Activated CD4-positive, alpha-beta T cell treated with anti-CD3 and anti-CD28 coated beads for 4 hours (primary cell): ENCODE measurements around the gene SYT10.
"Not testable (repeated sequence)": the region's sequence is repeated elsewhere in the genome, so short reads cannot be mapped to it uniquely, and the experiment has no call there.

Experiments used
- DNase-seq, 2 donors: peaks; one replicate each; pipeline ENCODE4 v3.0.0-alpha.2; 2020

SYT10 gene

GRCh38 chr12:33439587-33440011, at the start of gene SYT10:
SYT10 (minus strand) TSS chr12:33439819; CDS start chr12:33439522, 297 bp downstream.
- no peak for DNase-seq

- no peak for DNase-seq
These were observed 48.4 kb upstream of the SYT10 start for GRCh38 chr12:33488036-33488435.

GRCh38 chr12:33486058-33486457, 46.4 kb upstream of the SYT10 start:
- DNase-seq, result no peak

GRCh38 chr12:33484161-33484560, 44.5 kb upstream of the SYT10 start:
- DNase-seq, result no peak

- DNase-seq, result no peak
These were observed 40.7 kb upstream of the SYT10 start for GRCh38 chr12:33480366-33480765.

- no peak for DNase-seq
These were observed 36.4 kb upstream of the SYT10 start for GRCh38 chr12:33476058-33476457.

- no peak for DNase-seq
These were observed 32.7 kb upstream of the SYT10 start for GRCh38 chr12:33472299-33472698.

GRCh38 chr12:33455096-33455495, 15.5 kb upstream of the SYT10 start:
- no peak for DNase-seq

- no peak for DNase-seq
These were observed 10.9 kb upstream of the SYT10 start for GRCh38 chr12:33450480-33450879.

GRCh38 chr12:33440477-33440876, 858 bp upstream of the SYT10 start:
- DNase-seq, result no peak

- DNase-seq, result no peak
These were observed 600 bp downstream of the SYT10 start for GRCh38 chr12:33438851-33439586.

GRCh38 chr12:33438025-33438772, 1.4 kb downstream of the SYT10 start:
- no peak for DNase-seq

- DNase-seq, result no peak
These were observed 2.0 kb downstream of the SYT10 start for GRCh38 chr12:33437598-33437997.

GRCh38 chr12:33432992-33433391, 6.6 kb downstream of the SYT10 start:
- no peak for DNase-seq

GRCh38 chr12:33431648-33432047, 8.0 kb downstream of the SYT10 start:
- no peak for DNase-seq

- no peak for DNase-seq
These were observed 10.2 kb downstream of the SYT10 start for GRCh38 chr12:33429468-33429867.

GRCh38 chr12:33427071-33427470, 12.5 kb downstream of the SYT10 start:
- no peak for DNase-seq

GRCh38 chr12:33423706-33424105, 15.9 kb downstream of the SYT10 start:
- no peak for DNase-seq

GRCh38 chr12:33412410-33412809, 27.2 kb downstream of the SYT10 start:
- not testable (repeated sequence) for DNase-seq

- DNase-seq, result no peak
These were observed 56.1 kb downstream of the SYT10 start for GRCh38 chr12:33383503-33383902.

GRCh38 chr12:33376153-33376552, 63.5 kb downstream of the SYT10 start:
- DNase-seq, result no peak

- DNase-seq, result no peak
These were observed 69.3 kb downstream of the SYT10 start for GRCh38 chr12:33370318-33370717.

GRCh38 chr12:33357181-33357580, 82.4 kb downstream of the SYT10 start:
- no peak for DNase-seq

GRCh38 chr12:33349791-33350190, 89.8 kb downstream of the SYT10 start:
- no peak for DNase-seq
